Brain microvascular endothelial cell (primary cell): Measurements from ENCODE around the gene CCDC6.

Experiments
- DNase-seq: peaks from one replicate; pipeline ENCODE4 v3.0.0-alpha.2; 2020
- H3K27ac ChIP-seq: fragments of 250-450 bp; sonication (Bioruptor Pico); 2 replicates; pipeline ENCODE4 v1.5.1; 2020; ENCODE audit warnings: mild to moderate bottlenecking, moderate library complexity
- H3K27me3 ChIP-seq: fragments of 250-450 bp; sonication (Bioruptor Pico); replicated peaks from 2 replicates; pipeline ENCODE4 v1.5.1; 2020; ENCODE audit warnings: mild to moderate bottlenecking
- H3K36me3 ChIP-seq: fragments of 250-450 bp; sonication (Bioruptor Pico); replicated peaks from 2 replicates; pipeline ENCODE4 v1.5.1; 2020; ENCODE audit warnings: mild to moderate bottlenecking
- H3K4me3 ChIP-seq: 2 replicates; pipeline ENCODE4 v1.5.1; 2011; ENCODE audit warnings: low read depth, mild to moderate bottlenecking, control low read depth, low read length, moderate library complexity
- CTCF ChIP-seq: IDR thresholded peaks from 2 replicates; pipeline ENCODE4 v1.5.1; 2011; ENCODE audit warnings: low read depth, mild to moderate bottlenecking, moderate library complexity, low read length, control low read depth, inconsistent platforms; ENCODE audit errors: missing control alignments
- in situ Hi-C: cut with HindIII; loops from 2 replicates; pipeline ENCODE4 v1.10.0; 2017; ENCODE audit warnings: low sequenced_read_pairs, low pct_ligation_motif_present

The CCDC6 gene

GRCh38 chr10:59852670-59853069 is 53.7 kb downstream of the CCDC6 start:
- Histone ChIP-seq H3K36me3 (no peaks in the 10 kb centered on the region), H3K27me3 (no peaks in the 10 kb centered on the region), H3K27ac (no peak overlapping the region), H3K4me3 (no peak overlapping the region)
- in situ Hi-C loops = no loop called here
- DNase-seq = no peak
- no peak for TF ChIP-seq CTCF

DNA sequence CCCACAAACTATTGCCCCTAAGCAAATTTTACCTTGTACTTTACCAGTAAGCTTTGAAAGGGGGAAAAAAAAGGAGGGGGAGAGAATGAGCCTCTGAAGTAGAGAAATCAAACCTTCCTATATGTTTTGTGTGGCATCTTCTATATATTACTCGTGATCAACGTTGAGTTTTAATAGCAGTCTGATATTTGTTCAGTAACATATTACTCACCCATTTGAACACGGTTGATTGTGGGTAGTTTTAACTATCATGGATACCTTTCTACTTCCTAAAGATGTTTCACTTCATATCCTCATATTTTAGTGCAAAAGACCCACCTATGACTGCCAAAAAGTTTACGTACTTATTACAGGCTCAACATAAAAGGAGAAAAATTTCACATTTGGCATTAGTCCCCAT is 54.5 kb downstream of the CCDC6 start:
- H3K36me3 ChIP-seq = no peaks in the 10 kb centered on the region
- DNase-seq = no peak
- TF ChIP-seq CTCF = no peak
- no peak overlapping the region for H3K27ac ChIP-seq
- H3K27me3 ChIP-seq = no peaks in the 10 kb centered on the region
- H3K4me3 ChIP-seq = no peak overlapping the region
- in situ Hi-C loops = no loop called here

- Histone ChIP-seq H3K4me3 (no peak overlapping the region), H3K36me3 (no peaks in the 10 kb centered on the region), H3K27ac (no peak overlapping the region), H3K27me3 (no peaks in the 10 kb centered on the region)
- in situ Hi-C loops = no loop called here
- no peak for DNase-seq
- TF ChIP-seq CTCF = no peak
Measured at GRCh38 chr10:59847888-59848287, 58.5 kb downstream of the CCDC6 start.

DNA sequence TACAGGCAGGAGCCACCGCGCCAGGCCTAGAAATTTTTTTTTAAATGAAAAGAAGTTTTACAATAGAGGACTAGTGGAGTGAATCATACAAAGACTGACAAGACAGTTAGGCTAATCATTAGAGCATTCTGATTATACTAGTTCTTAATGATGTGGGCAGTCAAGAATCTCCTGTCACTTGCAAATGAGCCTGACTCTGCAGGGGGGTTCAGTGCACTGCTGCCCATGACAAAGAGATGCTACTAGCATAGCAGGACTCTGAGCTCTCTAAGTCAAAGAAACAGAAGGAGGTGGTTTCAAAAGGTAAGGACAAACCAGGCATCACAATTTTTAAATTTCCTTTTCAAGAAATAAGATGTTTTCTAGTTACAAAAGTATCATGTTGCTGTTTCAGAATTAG is 59.0 kb downstream of the CCDC6 start:
- no peak for TF ChIP-seq CTCF
- in situ Hi-C loops = no loop called here
- Histone ChIP-seq H3K4me3 (no peak overlapping the region), H3K27me3 (no peaks in the 10 kb centered on the region), H3K36me3 (no peaks in the 10 kb centered on the region), H3K27ac (no peak overlapping the region)
- DNase-seq = no peak

DNA sequence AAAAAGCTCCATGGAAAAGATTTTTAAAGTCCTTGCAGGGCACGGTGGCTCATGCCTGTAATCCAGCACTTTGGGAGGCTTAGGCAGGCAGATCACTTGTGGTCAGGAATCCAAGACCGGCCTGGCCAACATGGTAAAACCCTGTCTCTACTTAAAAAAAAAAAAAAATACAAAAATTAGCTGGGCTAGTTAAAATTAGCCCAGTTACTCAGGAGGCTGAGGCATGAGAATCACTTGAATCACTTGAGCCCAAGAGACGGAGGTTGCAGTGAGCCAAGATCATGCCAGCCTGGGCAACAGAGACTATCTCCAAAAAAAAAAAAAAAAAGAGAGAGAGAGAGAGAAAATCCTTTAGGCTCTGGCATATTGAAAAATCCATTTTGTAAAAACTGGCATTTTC is 61.9 kb downstream of the CCDC6 start:
- no peak for TF ChIP-seq CTCF
- in situ Hi-C loops = no loop called here
- no peak overlapping the region for H3K4me3 ChIP-seq
- H3K27ac ChIP-seq = no peak overlapping the region
- H3K27me3 ChIP-seq = no peaks in the 10 kb centered on the region
- H3K36me3 ChIP-seq = no peaks in the 10 kb centered on the region
- DNase-seq = no peak

- in situ Hi-C loops = no loop called here
- no peak for TF ChIP-seq CTCF
- Histone ChIP-seq H3K4me3 (no peak overlapping the region), H3K27ac (no peak overlapping the region), H3K27me3 (no peaks in the 10 kb centered on the region), H3K36me3 (no peaks in the 10 kb centered on the region)
- no peak for DNase-seq
Measured at GRCh38 chr10:59843748-59844147, 62.6 kb downstream of the CCDC6 start.
